Skeletal muscle tissue (tissue), 4 donors: ENCODE data around the gene TNIP1. TPM values are rescaled to one million over a fixed set of nuclear protein-coding genes. Genes with fewer than 3 reads are reported as not detected.

Experiments used
- H3K27ac ChIP-seq: one replicate; pipeline ENCODE4 v1.7.0; 2013; ENCODE audit warnings: mild to moderate bottlenecking, low read depth, low read length, inconsistent platforms
- H3K27me3 ChIP-seq, 3 donors: one replicate each; pipeline ENCODE4 v1.7.0; 2013; ENCODE audit warnings: low read length in 3 of 3; ENCODE audit not compliant: control insufficient read depth in 3 of 3, insufficient read depth in 3 of 3
- H3K36me3 ChIP-seq, 3 donors: one replicate each; pipeline ENCODE4 v1.7.0; 2013; ENCODE audit warnings: low read length in 3 of 3; ENCODE audit not compliant: control insufficient read depth in 3 of 3, insufficient read depth in 3 of 3
- H3K4me1 ChIP-seq, 3 donors: one replicate each; pipeline ENCODE4 v1.7.0; 2013; ENCODE audit warnings: low read length in 3 of 3, mild to moderate bottlenecking in 3 of 3; ENCODE audit not compliant: control insufficient read depth in 3 of 3, insufficient read depth in 3 of 3
- H3K4me3 ChIP-seq, 3 donors: one replicate each; pipeline ENCODE4 v1.7.0; 2013; ENCODE audit warnings: low read length in 3 of 3
- H3K9ac ChIP-seq, 3 donors: one replicate each; pipeline ENCODE4 v1.7.0; 2013; ENCODE audit warnings: low read length in 3 of 3, mild to moderate bottlenecking in 3 of 3, moderate library complexity in 2 of 3, low read depth in 1 of 3
- H3K9me3 ChIP-seq, 3 donors: one replicate each; pipeline ENCODE4 v1.7.0; 2013; ENCODE audit warnings: low read length in 3 of 3; ENCODE audit not compliant: control insufficient read depth in 3 of 3
- total RNA-seq: library from RNA; depleted of rRNA; stranded (reverse); fragments of >200 nt; gene quantifications from one replicate; pipeline ENCODE4 v1.2.3, GENCODE V29; 2014
- donor health status: Osteomylitis.

TNIP1 gene
- total RNA-seq, 1 donor from 2014 or later, result 42.8 TPM

- no peak overlapping the region for H3K4me3 ChIP-seq
- peaks cover 53 to 70% (median 68%) of the 10 kb centered on the region in 3 donors for H3K4me1 ChIP-seq
- no peak overlapping the region for H3K9ac ChIP-seq
- H3K9me3 ChIP-seq, result no peaks in the 10 kb centered on the region
- no peak overlapping the region for H3K27ac ChIP-seq
- no peaks in the 10 kb centered on the region for H3K27me3 ChIP-seq
- H3K36me3 ChIP-seq, result peaks cover 44 to 81% (median 66%) of the 10 kb centered on the region in 3 donors
Observed at GRCh38 chr5:151106509-151106908, 25.7 kb upstream of the TNIP1 start.

- Histone ChIP-seq H3K27me3 (no peaks in the 10 kb centered on the region), H3K36me3 (peaks cover 47 to 85% (median 70%) of the 10 kb centered on the region in 3 donors), H3K9ac (peak overlapping the region in 1 of 3 donors; percentile 17), H3K4me1 (peaks cover 54 to 70% (median 67%) of the 10 kb centered on the region in 3 donors), H3K4me3 (no peak overlapping the region), H3K9me3 (no peaks in the 10 kb centered on the region), H3K27ac (no peak overlapping the region)
Observed at GRCh38 chr5:151106043-151106442, 25.2 kb upstream of the TNIP1 start.

GRCh38 chr5:151105561-151105960, 24.7 kb upstream of the TNIP1 start:
- Histone ChIP-seq H3K36me3 (peaks cover 47 to 85% (median 71%) of the 10 kb centered on the region in 3 donors), H3K27ac (no peak overlapping the region), H3K4me1 (peaks cover 53 to 70% (median 67%) of the 10 kb centered on the region in 3 donors), H3K9me3 (no peaks in the 10 kb centered on the region), H3K4me3 (no peak overlapping the region), H3K27me3 (no peaks in the 10 kb centered on the region), H3K9ac (no peak overlapping the region)

- Histone ChIP-seq H3K36me3 (peaks cover 45 to 82% (median 67%) of the 10 kb centered on the region in 3 donors), H3K4me1 (peaks cover 52 to 70% (median 65%) of the 10 kb centered on the region in 3 donors), H3K4me3 (no peak overlapping the region), H3K9ac (no peak overlapping the region), H3K9me3 (no peaks in the 10 kb centered on the region), H3K27me3 (no peaks in the 10 kb centered on the region), H3K27ac (peak overlapping the region; percentile 37)
Observed at GRCh38 chr5:151104795-151105194, 24.0 kb upstream of the TNIP1 start.

- Histone ChIP-seq H3K27me3 (no peaks in the 10 kb centered on the region), H3K4me3 (no peak overlapping the region), H3K4me1 (peaks cover 41 to 59% (median 51%) of the 10 kb centered on the region in 3 donors), H3K27ac (peak overlapping the region; percentile 19), H3K9ac (peak overlapping the region in 1 of 3 donors; percentile 33), H3K36me3 (peaks cover 25 to 52% (median 41%) of the 10 kb centered on the region in 3 donors), H3K9me3 (no peaks in the 10 kb centered on the region)
Observed at GRCh38 chr5:151101746-151102145, 20.9 kb upstream of the TNIP1 start.

- H3K36me3 ChIP-seq, result peaks cover 21 to 46% (median 36%) of the 10 kb centered on the region in 3 donors
- H3K4me1 ChIP-seq, result peaks cover 38 to 58% (median 50%) of the 10 kb centered on the region in 3 donors
Observed at GRCh38 chr5:151101151-151101550, 20.3 kb upstream of the TNIP1 start.

GRCh38 chr5:151100681-151101080, 19.8 kb upstream of the TNIP1 start:
- Histone ChIP-seq H3K9ac (no peak overlapping the region), H3K27me3 (no peaks in the 10 kb centered on the region), H3K4me3 (no peak overlapping the region), H3K9me3 (no peaks in the 10 kb centered on the region), H3K4me1 (peaks cover 38 to 58% (median 50%) of the 10 kb centered on the region in 3 donors), H3K36me3 (peaks cover 21 to 41% (median 33%) of the 10 kb centered on the region in 3 donors), H3K27ac (peak overlapping the region; percentile 32)

More at GRCh38 chr5:151101151-151101550, 20.3 kb upstream of the TNIP1 start:
- peak overlapping the region in 2 of 3 donors; percentile 33 to 38 for H3K9ac ChIP-seq
- H3K9me3 ChIP-seq, result no peaks in the 10 kb centered on the region
- H3K4me3 ChIP-seq, result no peak overlapping the region
- no peaks in the 10 kb centered on the region for H3K27me3 ChIP-seq
- peak overlapping the region; percentile 32 for H3K27ac ChIP-seq

- Histone ChIP-seq H3K4me3 (no peak overlapping the region), H3K27ac (no peak overlapping the region), H3K9me3 (no peaks in the 10 kb centered on the region), H3K27me3 (no peaks in the 10 kb centered on the region), H3K36me3 (peaks cover 14 to 23% (median 17%) of the 10 kb centered on the region in 3 donors), H3K4me1 (peaks cover 46 to 64% (median 54%) of the 10 kb centered on the region in 3 donors), H3K9ac (no peak overlapping the region)
Observed at GRCh38 chr5:151098768-151099121, 17.9 kb upstream of the TNIP1 start.

- Histone ChIP-seq H3K4me1 (peaks cover 49 to 70% (median 59%) of the 10 kb centered on the region in 3 donors), H3K27ac (no peak overlapping the region), H3K9ac (no peak overlapping the region), H3K27me3 (no peaks in the 10 kb centered on the region), H3K36me3 (peaks cover 11 to 20% (median 12%) of the 10 kb centered on the region in 3 donors), H3K4me3 (no peak overlapping the region), H3K9me3 (no peaks in the 10 kb centered on the region)
Observed at GRCh38 chr5:151097820-151098767, 17.3 kb upstream of the TNIP1 start.

GRCh38 chr5:151097061-151097460, 16.2 kb upstream of the TNIP1 start:
- no peak overlapping the region for H3K9ac ChIP-seq
- H3K4me1 ChIP-seq, result peaks cover 49 to 77% (median 59%) of the 10 kb centered on the region in 3 donors
- no peak overlapping the region for H3K4me3 ChIP-seq
- H3K36me3 ChIP-seq, result peaks cover 11 to 12% (median 12%) of the 10 kb centered on the region in 3 donors
- H3K27ac ChIP-seq, result no peak overlapping the region
- H3K9me3 ChIP-seq, result no peaks in the 10 kb centered on the region
- H3K27me3 ChIP-seq, result no peaks in the 10 kb centered on the region
